ENCODE measurements around the gene AOPEP.

GRCh38 chr9:94807556-94807955, 81.1 kb downstream of the AOPEP start:
- TF ChIP-seq SMC3 (IDR thresholded peaks at IDR 0.05; ENCODE audit: low read length) (no peak), ZNF468 (CRISPR knock-in tag; IDR thresholded peaks at IDR 0.05) (no peak), YY1 (IDR thresholded peaks at IDR 0.05; ENCODE audit: insufficient read depth, insufficient replicate concordance, low read depth, low read length) (no peak), SATB2 (CRISPR knock-in tag; IDR thresholded peaks at IDR 0.05) (no peak), HNF4A (CRISPR knock-in tag; IDR thresholded peaks at IDR 0.05) (no peak), MLLT10 (CRISPR knock-in tag; IDR thresholded peaks at IDR 0.05) (no peak), POLR2G (IDR thresholded peaks at IDR 0.05; ENCODE audit: low read depth, low read length) (no peak)
- TF ChIP-seq, protein P1, sequence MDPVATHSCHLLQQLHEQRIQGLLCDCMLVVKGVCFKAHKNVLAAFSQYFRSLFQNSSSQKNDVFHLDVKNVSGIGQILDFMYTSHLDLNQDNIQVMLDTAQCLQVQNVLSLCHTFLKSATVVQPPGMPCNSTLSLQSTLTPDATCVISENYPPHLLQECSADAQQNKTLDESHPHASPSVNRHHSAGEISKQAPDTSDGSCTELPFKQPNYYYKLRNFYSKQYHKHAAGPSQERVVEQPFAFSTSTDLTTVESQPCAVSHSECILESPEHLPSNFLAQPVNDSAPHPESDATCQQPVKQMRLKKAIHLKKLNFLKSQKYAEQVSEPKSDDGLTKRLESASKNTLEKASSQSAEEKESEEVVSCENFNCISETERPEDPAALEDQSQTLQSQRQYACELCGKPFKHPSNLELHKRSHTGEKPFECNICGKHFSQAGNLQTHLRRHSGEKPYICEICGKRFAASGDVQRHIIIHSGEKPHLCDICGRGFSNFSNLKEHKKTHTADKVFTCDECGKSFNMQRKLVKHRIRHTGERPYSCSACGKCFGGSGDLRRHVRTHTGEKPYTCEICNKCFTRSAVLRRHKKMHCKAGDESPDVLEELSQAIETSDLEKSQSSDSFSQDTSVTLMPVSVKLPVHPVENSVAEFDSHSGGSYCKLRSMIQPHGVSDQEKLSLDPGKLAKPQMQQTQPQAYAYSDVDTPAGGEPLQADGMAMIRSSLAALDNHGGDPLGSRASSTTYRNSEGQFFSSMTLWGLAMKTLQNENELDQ (CRISPR knock-in tag; IDR thresholded peaks at IDR 0.05; ENCODE audit: borderline replicate concordance) = no peak
